Effector memory CD8-positive, alpha-beta T cell (primary cell): Measurements from ENCODE around the gene RNF111.

Experiments used
- ATAC-seq: fragments of 150-1000 bp; cut with Tn5 transposase; replicated peaks from 2 replicates; pipeline ENCODE4 v1.10.0; 2021; ENCODE audit warnings: mild to moderate bottlenecking, moderate library complexity
- DNase-seq, 3 experiments: peaks; one replicate each; pipeline ENCODE4 v3.0.0; 2021
- H3K27ac Mint-ChIP-seq, 2 donors: one replicate each; pipeline ENCODE4 v1.8.0; 2022; ENCODE audit warnings: mild to moderate bottlenecking in 2 of 2, mixed read lengths in 2 of 2, moderate library complexity in 2 of 2
- H3K27me3 Mint-ChIP-seq, 2 donors: one replicate each; pipeline ENCODE4 v1.8.0; 2022; ENCODE audit warnings: mixed read lengths in 2 of 2
- H3K36me3 Mint-ChIP-seq: one replicate; pipeline ENCODE4 v1.8.0; 2022; ENCODE audit warnings: mild to moderate bottlenecking, moderate library complexity, mixed read lengths; ENCODE audit not compliant: insufficient read depth
- H3K4me1 Mint-ChIP-seq, 2 donors: one replicate each; pipeline ENCODE4 v1.8.0; 2022; ENCODE audit warnings: low read depth in 2 of 2, mixed read lengths in 2 of 2
- H3K4me3 Mint-ChIP-seq, 2 donors: one replicate each; pipeline ENCODE4 v1.8.0; 2022; ENCODE audit warnings: mild to moderate bottlenecking in 2 of 2, mixed read lengths in 2 of 2, moderate library complexity in 2 of 2
- H3K9me3 Mint-ChIP-seq, 2 donors: one replicate each; pipeline ENCODE4 v1.8.0; 2022; ENCODE audit warnings: mixed read lengths in 2 of 2

RNF111 gene

DNA sequence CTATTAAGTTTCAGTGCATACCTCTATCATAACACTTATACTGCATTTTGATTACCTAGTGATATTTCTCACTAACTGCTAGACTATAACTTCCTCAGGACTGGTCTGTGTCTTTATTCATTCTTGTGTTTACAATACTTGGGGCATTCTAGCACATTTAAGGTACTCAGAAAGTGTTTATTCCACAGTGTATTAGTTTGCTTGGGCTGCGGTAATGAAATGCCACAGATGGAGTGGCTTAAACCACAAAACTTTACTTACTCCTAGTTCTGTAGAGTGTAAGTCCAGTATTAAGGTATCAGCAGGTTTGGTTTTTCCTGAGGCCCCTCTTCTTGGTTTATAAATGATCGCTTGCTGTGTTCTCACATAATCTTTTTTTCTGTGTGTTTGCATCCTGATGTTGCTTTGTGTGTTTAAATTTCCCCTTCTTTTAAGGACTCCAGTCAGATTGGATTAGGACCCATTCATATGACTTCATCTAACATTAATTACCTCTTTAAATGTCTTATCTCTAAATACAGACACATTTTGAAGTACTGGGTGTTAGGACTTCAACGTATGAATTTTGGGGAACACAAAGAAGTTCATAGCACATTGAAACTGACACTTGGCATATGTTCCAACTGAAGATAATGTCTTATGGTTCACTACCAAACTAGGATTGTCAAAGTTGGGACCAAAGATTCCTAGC, 23.9 kb downstream of the RNF111 start:
- Mint-ChIP-seq H3K4me1 (peaks cover 14 to 50% of the 10 kb centered on the region in 2 donors), H3K9me3 (no peaks in the 10 kb centered on the region), H3K36me3 (peaks cover 18% of the 10 kb centered on the region), H3K27ac (peak overlapping the region in 1 of 2 donors; percentile 35), H3K27me3 (no peaks in the 10 kb centered on the region), H3K4me3 (no peak overlapping the region)
- DNase-seq (no peak), ATAC-seq (no peak)

DNA sequence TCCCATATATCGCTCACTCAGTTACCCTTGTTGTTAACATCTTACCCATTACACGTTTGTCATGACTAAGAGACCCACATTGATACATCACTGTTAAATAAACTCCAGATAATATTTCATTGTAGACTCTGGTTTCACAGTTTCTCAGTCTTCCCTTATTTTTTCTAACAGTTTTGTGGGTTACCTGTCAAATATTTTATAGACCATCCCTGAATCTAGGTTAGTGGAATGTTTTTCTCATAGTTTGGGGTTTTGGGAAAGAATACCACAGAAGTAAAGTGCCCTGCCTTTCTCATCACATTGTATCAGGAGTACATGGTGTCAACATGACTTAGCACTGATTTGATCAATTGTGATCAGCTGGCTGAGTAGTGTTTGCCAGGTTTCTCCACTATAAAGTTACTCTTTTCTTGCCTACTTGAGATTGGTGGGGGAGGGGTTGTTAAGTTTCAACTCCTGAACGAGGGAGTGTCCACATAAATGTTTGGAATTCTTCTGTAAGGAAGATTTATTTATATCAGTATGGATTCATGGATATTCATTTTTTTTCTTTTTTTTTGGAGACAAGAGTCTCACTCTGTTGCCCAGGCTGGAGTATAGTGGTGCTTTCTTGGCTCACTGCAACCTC, 25.9 kb downstream of the RNF111 start:
- DNase-seq (no peak), ATAC-seq (no peak)
- H3K4me1 Mint-ChIP-seq, result peaks cover 13 to 40% of the 10 kb centered on the region in 2 donors
- H3K27ac Mint-ChIP-seq, result peak overlapping the region in 1 of 2 donors; percentile 41
- H3K27me3 Mint-ChIP-seq, result no peaks in the 10 kb centered on the region
- H3K36me3 Mint-ChIP-seq, result peaks cover 20% of the 10 kb centered on the region
- H3K4me3 Mint-ChIP-seq, result no peak overlapping the region
- H3K9me3 Mint-ChIP-seq, result no peaks in the 10 kb centered on the region

DNA sequence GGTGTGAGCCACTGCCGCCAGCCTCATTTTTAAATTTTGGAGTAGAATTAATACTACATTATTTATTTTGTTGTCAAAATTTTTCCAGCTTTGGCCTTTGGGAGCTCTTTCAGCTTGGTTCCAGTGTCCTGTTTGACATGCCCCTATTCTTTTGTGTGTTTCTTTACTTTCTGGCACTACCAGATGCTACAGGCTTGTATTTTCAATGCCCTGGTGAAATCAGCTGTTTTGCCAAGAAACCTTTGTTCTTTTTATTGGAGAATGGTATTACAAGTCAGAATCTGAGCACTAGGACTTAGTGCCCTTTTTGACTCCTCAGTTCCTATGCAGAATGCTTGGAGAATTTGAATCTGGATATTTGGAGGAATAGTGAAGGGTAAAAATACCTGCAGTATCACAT, 26.6 kb downstream of the RNF111 start:
- no peak for DNase-seq
- Mint-ChIP-seq H3K27ac (peak overlapping the region in 1 of 2 donors; percentile 41), H3K4me3 (no peak overlapping the region), H3K36me3 (peaks cover 20% of the 10 kb centered on the region), H3K27me3 (no peaks in the 10 kb centered on the region), H3K9me3 (no peaks in the 10 kb centered on the region), H3K4me1 (peaks cover 10 to 36% of the 10 kb centered on the region in 2 donors)
- ATAC-seq, result no peak

DNA sequence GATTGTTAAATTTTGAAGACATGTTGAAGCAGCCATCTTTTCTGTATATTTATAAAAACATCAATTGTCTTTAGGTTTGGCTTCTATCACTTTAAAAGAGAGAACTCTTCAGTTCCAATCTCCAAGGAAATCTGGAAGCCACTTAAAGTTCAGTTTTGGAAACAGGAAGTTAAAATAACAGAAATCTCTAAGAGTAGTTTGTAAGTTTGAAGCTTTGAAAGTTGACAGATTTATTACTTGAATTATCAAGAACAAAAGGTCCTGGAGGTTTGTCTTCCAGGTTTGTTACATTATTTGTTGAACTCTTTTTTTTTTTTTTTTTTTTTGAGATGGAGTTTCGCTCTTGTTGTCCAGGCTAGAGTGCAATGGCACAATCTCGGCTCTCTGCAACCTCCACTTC, 30.0 kb downstream of the RNF111 start:
- no peak for ATAC-seq
- Mint-ChIP-seq H3K4me1 (peaks cover 8 to 27% of the 10 kb centered on the region in 2 donors), H3K36me3 (peaks cover 24% of the 10 kb centered on the region), H3K9me3 (no peaks in the 10 kb centered on the region), H3K27me3 (no peaks in the 10 kb centered on the region), H3K27ac (no peak overlapping the region), H3K4me3 (no peak overlapping the region)
- DNase-seq, result no peak

DNA sequence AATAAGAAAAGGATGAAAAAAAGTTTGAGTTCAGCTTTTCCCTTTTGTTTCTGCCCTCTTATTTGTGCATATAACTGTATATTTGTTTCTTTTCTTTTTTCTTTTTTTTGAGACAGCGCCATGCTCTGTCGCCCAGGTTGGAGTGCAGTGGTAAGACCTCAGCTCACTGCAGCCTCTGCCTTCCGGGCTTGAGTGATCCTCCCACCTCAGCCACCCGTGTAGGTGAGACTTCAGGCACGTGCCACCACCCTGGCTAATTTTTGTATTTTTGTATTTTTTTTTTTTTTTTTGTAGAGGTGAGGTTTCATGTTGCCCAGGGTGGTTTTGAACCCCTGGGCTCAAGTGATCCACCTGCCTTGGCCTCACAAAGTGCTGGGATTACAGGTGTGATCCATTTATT, 31.4 kb downstream of the RNF111 start:
- H3K4me1 Mint-ChIP-seq, result peaks cover 12 to 15% of the 10 kb centered on the region in 2 donors
- no peaks in the 10 kb centered on the region for H3K9me3 Mint-ChIP-seq
- no peaks in the 10 kb centered on the region for H3K27me3 Mint-ChIP-seq
- DNase-seq, result no peak
- peaks cover 24% of the 10 kb centered on the region for H3K36me3 Mint-ChIP-seq
- ATAC-seq, result no peak
- H3K4me3 Mint-ChIP-seq, result no peak overlapping the region
- H3K27ac Mint-ChIP-seq, result no peak overlapping the region

DNA sequence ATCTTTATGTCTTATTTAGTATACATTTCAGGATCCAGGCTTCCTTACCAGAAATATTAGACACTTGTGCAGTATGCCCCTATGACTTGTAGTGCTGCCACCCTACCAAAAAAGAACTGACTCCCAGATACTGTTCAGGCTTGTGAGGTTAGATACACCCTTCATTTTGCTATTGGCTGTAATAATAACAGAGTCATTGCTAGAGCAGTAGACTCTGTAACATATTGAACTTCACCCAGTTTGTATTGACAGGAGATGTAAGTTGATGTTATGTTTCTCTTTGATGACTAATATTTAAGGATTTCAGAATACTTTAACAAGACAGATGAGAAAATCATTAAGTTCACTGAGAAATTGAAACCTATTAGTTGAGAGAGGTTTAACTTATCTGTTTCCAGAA, 32.9 kb downstream of the RNF111 start:
- no peak overlapping the region for H3K27ac Mint-ChIP-seq
- DNase-seq (no peak), ATAC-seq (no peak)
- H3K4me3 Mint-ChIP-seq, result no peak overlapping the region
- no peaks in the 10 kb centered on the region for H3K27me3 Mint-ChIP-seq
- peaks cover 10 to 14% of the 10 kb centered on the region in 2 donors for H3K4me1 Mint-ChIP-seq
- H3K9me3 Mint-ChIP-seq, result no peaks in the 10 kb centered on the region
- peaks cover 24% of the 10 kb centered on the region for H3K36me3 Mint-ChIP-seq

DNA sequence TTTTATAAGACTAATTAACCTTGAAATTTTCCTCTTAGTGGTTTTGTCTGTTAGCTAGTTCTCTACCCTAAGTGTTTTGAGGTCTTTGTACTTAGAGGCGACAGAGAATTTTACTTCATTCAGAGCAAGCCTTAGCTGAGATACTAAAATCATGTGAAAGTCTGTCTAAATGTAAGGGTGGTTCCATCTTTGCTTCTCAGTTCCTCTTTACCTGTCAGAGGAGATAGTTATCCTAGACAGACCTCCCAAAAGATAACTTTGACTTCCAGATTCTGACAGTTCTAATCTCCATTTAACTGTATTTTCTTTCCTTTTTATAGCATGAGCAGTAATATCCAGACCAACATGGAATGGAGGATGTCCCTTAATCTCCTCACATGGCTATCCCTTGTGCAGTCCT, 34.7 kb downstream of the RNF111 start:
- H3K4me1 Mint-ChIP-seq, result peaks cover 3 to 7% of the 10 kb centered on the region in 2 donors
- H3K4me3 Mint-ChIP-seq, result no peak overlapping the region
- no peaks in the 10 kb centered on the region for H3K27me3 Mint-ChIP-seq
- no peak for ATAC-seq
- peaks cover 15% of the 10 kb centered on the region for H3K36me3 Mint-ChIP-seq
- no peak for DNase-seq
- peak overlapping the region in 1 of 2 donors; percentile 6 for H3K27ac Mint-ChIP-seq
- no peaks in the 10 kb centered on the region for H3K9me3 Mint-ChIP-seq

DNA sequence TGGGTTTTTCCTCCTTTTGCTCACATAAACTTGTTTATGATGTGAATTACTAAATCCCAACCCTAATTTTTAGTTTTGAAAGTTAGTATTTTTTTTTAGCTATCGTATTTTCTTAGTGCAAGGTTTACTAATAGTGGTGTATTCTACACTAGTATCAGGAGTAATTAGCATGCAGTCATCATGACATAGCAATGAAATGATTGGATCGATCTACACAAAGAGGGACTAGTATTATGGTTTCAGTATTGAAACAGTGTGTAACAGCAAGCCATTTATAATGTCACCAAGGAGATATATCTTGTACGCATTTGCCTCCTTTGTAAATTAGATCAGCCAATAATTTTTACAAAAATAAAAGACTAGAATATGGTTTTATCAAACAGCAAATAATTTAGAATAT, 38.7 kb downstream of the RNF111 start:
- Mint-ChIP-seq H3K36me3 (peaks cover 15% of the 10 kb centered on the region), H3K4me1 (peaks cover 14 to 31% of the 10 kb centered on the region in 2 donors), H3K27me3 (no peaks in the 10 kb centered on the region), H3K4me3 (no peak overlapping the region), H3K27ac (no peak overlapping the region), H3K9me3 (no peaks in the 10 kb centered on the region)
- DNase-seq, result no peak
- ATAC-seq, result no peak

DNA sequence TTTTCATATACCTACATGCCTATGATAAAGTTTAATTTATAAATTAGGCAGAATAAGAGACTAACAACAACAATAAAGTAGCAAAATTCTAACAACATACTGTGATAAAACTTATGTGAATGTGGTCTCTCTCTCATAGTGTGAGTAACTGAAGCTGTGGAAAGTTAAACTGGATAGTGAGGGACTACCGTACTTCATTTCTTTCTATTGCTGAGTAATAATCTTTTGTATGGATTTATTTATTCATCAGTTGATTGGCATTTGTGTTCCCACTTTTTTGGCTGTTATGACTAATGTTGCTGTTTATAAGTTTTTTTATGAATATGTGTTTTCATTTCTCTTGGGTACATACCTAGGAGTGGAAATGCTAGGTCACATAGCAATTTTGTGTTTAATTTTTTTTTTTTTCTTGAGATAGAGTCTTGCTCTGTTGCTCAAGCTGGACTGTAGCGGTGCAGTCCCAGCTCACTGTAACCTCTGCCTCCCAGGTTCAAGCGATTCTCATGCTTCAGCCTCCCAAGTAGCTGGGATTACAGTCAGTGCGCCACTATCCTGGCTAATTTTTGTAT, 41.0 kb downstream of the RNF111 start:
- ATAC-seq (no peak), DNase-seq (no peak)
- no peaks in the 10 kb centered on the region for H3K9me3 Mint-ChIP-seq
- H3K4me3 Mint-ChIP-seq, result no peak overlapping the region
- peaks cover 26% of the 10 kb centered on the region for H3K36me3 Mint-ChIP-seq
- H3K27me3 Mint-ChIP-seq, result no peaks in the 10 kb centered on the region
- H3K27ac Mint-ChIP-seq, result no peak overlapping the region
- peaks cover 19 to 46% of the 10 kb centered on the region in 2 donors for H3K4me1 Mint-ChIP-seq

DNA sequence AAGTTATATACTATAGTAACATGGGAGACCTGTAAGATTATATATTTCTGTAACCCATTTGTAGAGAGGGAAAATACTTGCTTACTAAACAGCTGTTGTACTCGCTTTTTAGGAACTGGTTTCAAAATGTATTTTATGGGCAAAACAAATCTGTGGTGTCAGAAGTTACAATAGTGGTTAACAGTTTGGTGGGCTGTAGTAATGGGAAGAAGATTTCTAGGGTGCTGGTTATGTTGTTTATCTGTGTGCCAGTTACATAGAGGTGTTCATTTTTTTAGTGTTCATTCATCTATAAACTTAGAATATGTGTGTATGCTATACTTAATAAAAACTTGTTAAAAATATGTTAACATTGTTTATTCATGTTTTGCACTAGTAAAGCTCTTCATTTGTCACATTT, 42.1 kb downstream of the RNF111 start:
- Mint-ChIP-seq H3K36me3 (peaks cover 26% of the 10 kb centered on the region), H3K9me3 (no peaks in the 10 kb centered on the region), H3K27ac (peak overlapping the region; percentile 46 to 74), H3K4me3 (peak overlapping the region in 1 of 2 donors; percentile 37), H3K27me3 (no peaks in the 10 kb centered on the region), H3K4me1 (peaks cover 19 to 46% of the 10 kb centered on the region in 2 donors)
- ATAC-seq (peak; percentile 66), DNase-seq (no peak)

DNA sequence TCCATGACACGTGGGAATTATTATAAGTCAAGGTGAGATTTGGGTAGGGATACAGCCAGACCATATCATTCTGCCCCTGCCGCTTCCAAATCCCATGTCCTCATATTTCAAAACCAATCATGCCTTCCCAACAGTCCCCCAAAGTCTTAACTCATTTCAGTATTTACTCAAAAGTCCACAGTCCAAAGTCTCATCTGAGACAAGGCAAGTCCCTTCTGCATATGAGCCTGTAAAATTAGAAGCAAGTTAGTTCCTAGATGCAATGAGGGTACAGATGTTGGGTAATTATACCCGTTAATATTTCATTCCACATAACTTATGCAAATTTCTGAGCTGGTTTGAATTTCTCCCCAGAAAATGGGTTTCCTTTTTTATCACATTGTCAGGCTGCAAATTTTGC, 47.7 kb downstream of the RNF111 start:
- Mint-ChIP-seq H3K4me1 (peaks cover 33 to 52% of the 10 kb centered on the region in 2 donors), H3K4me3 (no peak overlapping the region), H3K9me3 (no peaks in the 10 kb centered on the region), H3K36me3 (peaks cover 39% of the 10 kb centered on the region), H3K27me3 (no peaks in the 10 kb centered on the region), H3K27ac (no peak overlapping the region)
- ATAC-seq (no peak), DNase-seq (no peak)

DNA sequence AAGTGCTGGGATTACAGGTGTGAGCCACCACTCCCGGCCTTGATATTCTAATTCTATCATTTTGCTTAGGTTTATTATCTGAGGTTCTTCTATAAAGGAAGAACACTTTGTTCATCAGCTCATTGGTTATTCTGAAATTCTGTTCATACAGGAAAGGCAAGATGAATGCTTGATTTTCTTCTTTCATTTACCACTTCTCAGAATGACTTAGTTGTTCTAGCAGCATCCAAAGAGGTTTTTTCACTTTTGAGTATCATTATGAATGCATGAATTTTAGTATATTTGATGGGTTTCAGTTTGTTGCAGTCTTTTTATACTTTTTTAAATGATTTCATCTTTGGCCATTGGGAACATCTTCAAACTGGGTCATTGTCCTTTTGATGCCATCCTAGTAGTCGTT, 51.8 kb downstream of the RNF111 start:
- Mint-ChIP-seq H3K27ac (peak overlapping the region; percentile 46 to 81), H3K27me3 (no peaks in the 10 kb centered on the region), H3K36me3 (peaks cover 28% of the 10 kb centered on the region), H3K9me3 (no peaks in the 10 kb centered on the region), H3K4me3 (peak overlapping the region in 1 of 2 donors; percentile 26), H3K4me1 (peaks cover 29 to 48% of the 10 kb centered on the region in 2 donors)
- no peak for ATAC-seq
- no peak for DNase-seq

DNA sequence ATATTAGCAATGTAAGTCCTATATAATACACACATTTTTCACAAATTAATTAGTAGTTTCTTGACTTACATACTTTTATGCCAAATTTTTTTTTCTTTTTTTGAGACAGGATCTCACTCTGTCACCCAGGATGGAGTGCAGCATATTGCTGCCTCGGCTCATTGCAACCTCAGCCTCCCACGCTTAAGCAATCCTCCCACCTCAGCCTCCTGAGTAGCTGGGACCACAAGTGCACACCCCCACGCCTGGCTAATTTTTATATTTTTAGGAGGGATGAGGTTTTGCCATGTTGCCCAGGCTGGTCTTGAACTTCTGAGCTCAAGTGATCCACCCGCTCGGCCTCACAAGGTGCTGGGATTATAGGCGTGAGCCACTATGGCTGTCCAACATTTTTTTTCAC, 54.6 kb downstream of the RNF111 start:
- Mint-ChIP-seq H3K27ac (peak overlapping the region in 1 of 2 donors; percentile 81), H3K27me3 (no peaks in the 10 kb centered on the region), H3K9me3 (no peaks in the 10 kb centered on the region), H3K4me3 (no peak overlapping the region), H3K4me1 (peaks cover 26 to 43% of the 10 kb centered on the region in 2 donors), H3K36me3 (peaks cover 25% of the 10 kb centered on the region)
- DNase-seq, result no peak
- ATAC-seq, result no peak

DNA sequence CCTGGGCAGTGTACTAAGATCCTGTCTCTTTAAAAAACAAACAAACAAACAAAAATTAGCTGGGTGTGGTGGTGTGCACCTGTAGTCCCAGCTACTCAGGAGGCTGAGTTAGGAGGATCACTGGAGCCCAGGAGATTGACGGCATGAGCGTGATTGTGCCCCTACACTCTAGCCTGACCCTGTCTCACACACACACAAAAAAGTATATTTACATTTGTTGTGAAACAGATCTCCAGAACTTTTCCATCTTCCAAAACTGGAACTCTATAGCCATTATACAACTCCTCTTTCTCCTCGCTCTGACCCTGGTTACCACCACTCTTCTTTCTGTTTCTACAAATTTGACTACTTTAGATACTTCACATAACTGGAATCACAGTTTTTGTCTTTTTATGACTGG, 61.4 kb downstream of the RNF111 start:
- no peak overlapping the region for H3K27ac Mint-ChIP-seq
- peaks cover 38% of the 10 kb centered on the region for H3K36me3 Mint-ChIP-seq
- no peaks in the 10 kb centered on the region for H3K9me3 Mint-ChIP-seq
- ATAC-seq (no peak), DNase-seq (no peak)
- H3K4me3 Mint-ChIP-seq, result no peak overlapping the region
- H3K27me3 Mint-ChIP-seq, result no peaks in the 10 kb centered on the region
- peaks cover 10 to 24% of the 10 kb centered on the region in 2 donors for H3K4me1 Mint-ChIP-seq
